SU-DHL-6 (cell line): ENCODE measurements around the gene HS3ST6.
"Not testable (repeated sequence)": the region's sequence is repeated elsewhere in the genome, so short reads cannot be mapped to it uniquely, and the experiment has no call there.

Experiments used
- H2AFZ ChIP-seq: fragments of 200-600 bp; sonication (generic); 2 replicates; pipeline ENCODE4 v1.6.1; 2014; ENCODE audit warnings: low read depth, mild to moderate bottlenecking, moderate library complexity, mixed read lengths, antibody characterized with exemption, low read length; ENCODE audit not compliant: severe bottlenecking
- H3F3A ChIP-seq: fragments of 200-600 bp; shearing (Covaris generic); 2 replicates; pipeline ENCODE4 v1.6.0; 2016; ENCODE audit warnings: antibody characterized with exemption, mild to moderate bottlenecking; ENCODE audit not compliant: insufficient read depth
- H3K27ac ChIP-seq: fragments of 200-600 bp; sonication (generic); 2 replicates; pipeline ENCODE4 v1.5.1; 2016; ENCODE audit warnings: low read depth, mild to moderate bottlenecking, low read length, moderate library complexity, mixed read lengths
- H3K27me3 ChIP-seq: fragments of 200-600 bp; sonication (generic), shearing (Covaris generic); 2 replicates; pipeline ENCODE4 v1.6.0; 2014; ENCODE audit warnings: mild to moderate bottlenecking, low read length
- H3K36me3 ChIP-seq: fragments of 200-600 bp; sonication (generic); 2 replicates; pipeline ENCODE4 v1.6.1; 2014; ENCODE audit warnings: mild to moderate bottlenecking, low read length, mixed read lengths
- H3K4me2 ChIP-seq: fragments of 300-600, 200-600 bp; shearing (Covaris generic), sonication (generic); 2 replicates; pipeline ENCODE4 v1.6.0; 2014; ENCODE audit warnings: low read length, low read depth, mild to moderate bottlenecking; ENCODE audit not compliant: poor library complexity, severe bottlenecking
- H3K4me3 ChIP-seq: fragments of 200-600 bp; sonication (generic); 2 replicates; pipeline ENCODE4 v1.5.1; 2014; ENCODE audit warnings: antibody characterized with exemption, low read length, mild to moderate bottlenecking, mixed read lengths; ENCODE audit not compliant: insufficient read depth, poor library complexity, severe bottlenecking
- H3K79me2 ChIP-seq: fragments of 200-600 bp; sonication (generic); 2 replicates; pipeline ENCODE4 v1.6.1; 2014; ENCODE audit warnings: mild to moderate bottlenecking, low read length, moderate library complexity; ENCODE audit not compliant: insufficient read depth
- H3K9ac ChIP-seq: fragments of 200-600 bp; sonication (generic); 2 replicates; pipeline ENCODE4 v1.7.0; 2014; ENCODE audit warnings: mild to moderate bottlenecking, low read length
- H3K9me2 ChIP-seq: fragments of 200-600 bp; sonication (generic); replicated peaks from 2 replicates; pipeline ENCODE4 v1.6.1; 2014; ENCODE audit warnings: low read length; ENCODE audit not compliant: insufficient read depth
- H3K9me3 ChIP-seq: fragments of 200-600 bp; sonication (generic); 2 replicates; pipeline ENCODE4 v1.6.1; 2014; ENCODE audit warnings: low read length, mixed read lengths; ENCODE audit not compliant: insufficient read depth
- H4K20me1 ChIP-seq: fragments of 200-600 bp; sonication (generic); 2 replicates; pipeline ENCODE4 v1.6.1; 2014; ENCODE audit warnings: low read depth, mild to moderate bottlenecking, antibody characterized with exemption, low read length, moderate library complexity, mixed read lengths
- EZH2phosphoT487 ChIP-seq: fragments of 200-600 bp; sonication (generic), shearing (Covaris generic); conservative IDR thresholded peaks from 2 replicates; pipeline ENCODE4 v1.6.1; 2018; ENCODE audit warnings: mild to moderate bottlenecking, antibody characterized with exemption, low read length, moderate library complexity, mixed read lengths
- TF ChIP-seq, protein P1 (sequence below): fragments of 200-600 bp; sonication (generic); IDR thresholded peaks from one replicate; pipeline ENCODE4 v1.5.1; 2017; ENCODE audit warnings: antibody characterized with exemption, mild to moderate bottlenecking, low read length, moderate library complexity; ENCODE audit not compliant: insufficient read depth, poor library complexity, severe bottlenecking

HS3ST6 gene

GRCh38 chr16:1900452-1900774 lies 17.8 kb downstream of the HS3ST6 start:
- no peak overlapping the region for H3K4me3 ChIP-seq
- no peak overlapping the region for H3K9ac ChIP-seq
- no peak overlapping the region for H3K4me2 ChIP-seq

GRCh38 chr16:1899641-1900451 lies 18.4 kb downstream of the HS3ST6 start:
- Histone ChIP-seq H3K4me3 (no peak overlapping the region), H3K9ac (no peak overlapping the region), H3K79me2 (no peaks in the 10 kb centered on the region), H2AFZ (no peak overlapping the region), H3K9me3 (no peaks in the 10 kb centered on the region), H3K36me3 (no peaks in the 10 kb centered on the region), H3K9me2 (no peaks in the 10 kb centered on the region), H3K27me3 (no peaks in the 10 kb centered on the region), H4K20me1 (no peaks in the 10 kb centered on the region), H3K4me2 (no peak overlapping the region), H3F3A (no peaks in the 10 kb centered on the region), H3K27ac (no peak overlapping the region)
- TF ChIP-seq, protein P1, sequence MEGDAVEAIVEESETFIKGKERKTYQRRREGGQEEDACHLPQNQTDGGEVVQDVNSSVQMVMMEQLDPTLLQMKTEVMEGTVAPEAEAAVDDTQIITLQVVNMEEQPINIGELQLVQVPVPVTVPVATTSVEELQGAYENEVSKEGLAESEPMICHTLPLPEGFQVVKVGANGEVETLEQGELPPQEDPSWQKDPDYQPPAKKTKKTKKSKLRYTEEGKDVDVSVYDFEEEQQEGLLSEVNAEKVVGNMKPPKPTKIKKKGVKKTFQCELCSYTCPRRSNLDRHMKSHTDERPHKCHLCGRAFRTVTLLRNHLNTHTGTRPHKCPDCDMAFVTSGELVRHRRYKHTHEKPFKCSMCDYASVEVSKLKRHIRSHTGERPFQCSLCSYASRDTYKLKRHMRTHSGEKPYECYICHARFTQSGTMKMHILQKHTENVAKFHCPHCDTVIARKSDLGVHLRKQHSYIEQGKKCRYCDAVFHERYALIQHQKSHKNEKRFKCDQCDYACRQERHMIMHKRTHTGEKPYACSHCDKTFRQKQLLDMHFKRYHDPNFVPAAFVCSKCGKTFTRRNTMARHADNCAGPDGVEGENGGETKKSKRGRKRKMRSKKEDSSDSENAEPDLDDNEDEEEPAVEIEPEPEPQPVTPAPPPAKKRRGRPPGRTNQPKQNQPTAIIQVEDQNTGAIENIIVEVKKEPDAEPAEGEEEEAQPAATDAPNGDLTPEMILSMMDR = no peak
- TF ChIP-seq EZH2phosphoT487 = no peak

More at GRCh38 chr16:1900452-1900774, 17.8 kb downstream of the HS3ST6 start:
- no peaks in the 10 kb centered on the region for H3K9me2 ChIP-seq
- H3K27me3 ChIP-seq = no peaks in the 10 kb centered on the region
- H3K9me3 ChIP-seq = no peaks in the 10 kb centered on the region
- H2AFZ ChIP-seq = no peak overlapping the region
- TF ChIP-seq, protein P1 = no peak
- no peak for TF ChIP-seq EZH2phosphoT487
- no peaks in the 10 kb centered on the region for H3K36me3 ChIP-seq
- H4K20me1 ChIP-seq = no peaks in the 10 kb centered on the region
- H3K27ac ChIP-seq = no peak overlapping the region
- H3F3A ChIP-seq = no peaks in the 10 kb centered on the region
- no peaks in the 10 kb centered on the region for H3K79me2 ChIP-seq

GRCh38 chr16:1897692-1898091 lies 20.5 kb downstream of the HS3ST6 start:
- not testable (repeated sequence) for H3K4me2 ChIP-seq, H3K9me3 ChIP-seq, H3K27ac ChIP-seq, H3F3A ChIP-seq, H3K36me3 ChIP-seq, H4K20me1 ChIP-seq, H2AFZ ChIP-seq, H3K4me3 ChIP-seq, H3K79me2 ChIP-seq, H3K27me3 ChIP-seq, H3K9me2 ChIP-seq, H3K9ac ChIP-seq

GRCh38 chr16:1895949-1896675 lies 22.1 kb downstream of the HS3ST6 start:
- no peak overlapping the region for H3K27ac ChIP-seq
- H3K4me3 ChIP-seq = no peak overlapping the region
- no peak overlapping the region for H3K4me2 ChIP-seq
- no peaks in the 10 kb centered on the region for H3K79me2 ChIP-seq
- no peaks in the 10 kb centered on the region for H3K9me3 ChIP-seq
- H3K9me2 ChIP-seq = no peaks in the 10 kb centered on the region
- H3F3A ChIP-seq = no peaks in the 10 kb centered on the region
- no peaks in the 10 kb centered on the region for H3K36me3 ChIP-seq
- H4K20me1 ChIP-seq = no peaks in the 10 kb centered on the region
- TF ChIP-seq, protein P1 = no peak
- TF ChIP-seq EZH2phosphoT487 = no peak
- H3K9ac ChIP-seq = no peak overlapping the region
- H2AFZ ChIP-seq = no peak overlapping the region
- no peaks in the 10 kb centered on the region for H3K27me3 ChIP-seq
